ENCODE measurements around the gene TTC14. TPM values are rescaled to one million over a fixed set of nuclear protein-coding genes. Genes with fewer than 3 reads are reported as not detected.

TTC14 gene
- total and polyA plus RNA-seq, 4 donors = 14.0 to 152 (median 29.0) TPM

GRCh38 chr3:180594631-180595558 lies 7.1 kb upstream of the TTC14 start:
- no peaks in the 10 kb centered on the region for H3K4me1 ChIP-seq (ENCODE audit: control insufficient read depth in 5 of 5, insufficient read depth in 5 of 5, low read length in 5 of 5)
- no peak overlapping the region for H3K9ac ChIP-seq (ENCODE audit: insufficient read depth in 1 of 2, low read length in 2 of 2)
- 68 to 81% methylated on average over 2 of the region's 2 CpGs for WGBS, 2 donors
- DNase-seq = peak in 1 of 3 donors; percentile 13
- ATAC-seq (ENCODE audit: insufficient read depth, low FRiP score) = no peak
- H3K36me3 ChIP-seq (ENCODE audit: control insufficient read depth in 4 of 4, insufficient read depth in 4 of 4, low read length in 4 of 4) = no peaks in the 10 kb centered on the region
- H3K4me3 ChIP-seq = no peak overlapping the region
- peaks cover 0 to 3% (median under 1%) of the 10 kb centered on the region in 4 donors for H3K9me3 ChIP-seq (ENCODE audit: control insufficient read depth in 4 of 4, insufficient read depth in 3 of 4, low read length in 3 of 4)
- no peak for TF ChIP-seq CTCF (IDR thresholded peaks at IDR 0.05; ENCODE audit: control extremely low read depth, extremely low read depth)
- no peak overlapping the region for H3K27ac ChIP-seq (ENCODE audit: low read depth in 1 of 2, low read length in 1 of 2)
- H3K27me3 ChIP-seq (ENCODE audit: control insufficient read depth in 3 of 3, insufficient read depth in 3 of 3, low read length in 2 of 3) = peaks cover 0 to 13% (median 5%) of the 10 kb centered on the region in 3 donors

GRCh38 chr3:180595559-180595935 lies 6.4 kb upstream of the TTC14 start:
- Histone ChIP-seq H3K9ac (ENCODE audit: insufficient read depth in 1 of 2, low read length in 2 of 2) (no peak overlapping the region), H3K4me3 (no peak overlapping the region), H3K27ac (ENCODE audit: low read depth in 1 of 2, low read length in 1 of 2) (no peak overlapping the region), H3K27me3 (ENCODE audit: control insufficient read depth in 3 of 3, insufficient read depth in 3 of 3, low read length in 2 of 3) (peaks cover 0 to 13% (median 5%) of the 10 kb centered on the region in 3 donors), H3K4me1 (ENCODE audit: control insufficient read depth in 5 of 5, insufficient read depth in 5 of 5, low read length in 5 of 5) (no peaks in the 10 kb centered on the region), H3K9me3 (ENCODE audit: control insufficient read depth in 4 of 4, insufficient read depth in 3 of 4, low read length in 3 of 4) (peaks cover 0 to 3% (median 0%) of the 10 kb centered on the region in 4 donors), H3K36me3 (ENCODE audit: control insufficient read depth in 4 of 4, insufficient read depth in 4 of 4, low read length in 4 of 4) (no peaks in the 10 kb centered on the region)
- WGBS, 2 donors = 41 to 64% methylated on average over 1 of the region's 1 CpG
- no peak for DNase-seq
- ATAC-seq (ENCODE audit: insufficient read depth, low FRiP score) = no peak
- TF ChIP-seq CTCF (IDR thresholded peaks at IDR 0.05; ENCODE audit: control extremely low read depth, extremely low read depth) = no peak

- peaks cover 0 to 3% (median 0%) of the 10 kb centered on the region in 4 donors for H3K9me3 ChIP-seq (ENCODE audit: control insufficient read depth in 4 of 4, insufficient read depth in 3 of 4, low read length in 3 of 4)
- no peak for TF ChIP-seq CTCF (IDR thresholded peaks at IDR 0.05; ENCODE audit: control extremely low read depth, extremely low read depth)
- peaks cover 0 to 8% (median 5%) of the 10 kb centered on the region in 5 donors for H3K4me1 ChIP-seq (ENCODE audit: control insufficient read depth in 5 of 5, insufficient read depth in 5 of 5, low read length in 5 of 5)
- DNase-seq (no peak), ATAC-seq (ENCODE audit: insufficient read depth, low FRiP score) (no peak)
- no peak overlapping the region for H3K9ac ChIP-seq (ENCODE audit: insufficient read depth in 1 of 2, low read length in 2 of 2)
- no peak overlapping the region for H3K4me3 ChIP-seq
- H3K36me3 ChIP-seq (ENCODE audit: control insufficient read depth in 4 of 4, insufficient read depth in 4 of 4, low read length in 4 of 4) = peaks cover 2 to 15% (median 6%) of the 10 kb centered on the region in 4 donors
- 98% methylated on average over 15 of the region's 15 CpGs for WGBS, 2 donors
- no peak overlapping the region for H3K27ac ChIP-seq (ENCODE audit: low read depth in 1 of 2, low read length in 1 of 2)
- peaks cover 0 to 11% (median 2%) of the 10 kb centered on the region in 3 donors for H3K27me3 ChIP-seq (ENCODE audit: control insufficient read depth in 3 of 3, insufficient read depth in 3 of 3, low read length in 2 of 3)
Measured at GRCh38 chr3:180600473-180600872, 1.5 kb upstream of the TTC14 start.

Measured in lung (tissue), 12 donors.